Epithelial cell of prostate (primary cell): ENCODE measurements around the gene CTCF.

Source experiments
- DNase-seq: peaks from one replicate; pipeline ENCODE4 v3.0.0-alpha.2; 2011; ENCODE audit warnings: low read depth, low spot score
- H3K27ac ChIP-seq: fragments of 450-650 bp; 2 replicates; pipeline ENCODE4 v1.5.1; 2017; ENCODE audit warnings: mild to moderate bottlenecking

The CTCF gene

DNA sequence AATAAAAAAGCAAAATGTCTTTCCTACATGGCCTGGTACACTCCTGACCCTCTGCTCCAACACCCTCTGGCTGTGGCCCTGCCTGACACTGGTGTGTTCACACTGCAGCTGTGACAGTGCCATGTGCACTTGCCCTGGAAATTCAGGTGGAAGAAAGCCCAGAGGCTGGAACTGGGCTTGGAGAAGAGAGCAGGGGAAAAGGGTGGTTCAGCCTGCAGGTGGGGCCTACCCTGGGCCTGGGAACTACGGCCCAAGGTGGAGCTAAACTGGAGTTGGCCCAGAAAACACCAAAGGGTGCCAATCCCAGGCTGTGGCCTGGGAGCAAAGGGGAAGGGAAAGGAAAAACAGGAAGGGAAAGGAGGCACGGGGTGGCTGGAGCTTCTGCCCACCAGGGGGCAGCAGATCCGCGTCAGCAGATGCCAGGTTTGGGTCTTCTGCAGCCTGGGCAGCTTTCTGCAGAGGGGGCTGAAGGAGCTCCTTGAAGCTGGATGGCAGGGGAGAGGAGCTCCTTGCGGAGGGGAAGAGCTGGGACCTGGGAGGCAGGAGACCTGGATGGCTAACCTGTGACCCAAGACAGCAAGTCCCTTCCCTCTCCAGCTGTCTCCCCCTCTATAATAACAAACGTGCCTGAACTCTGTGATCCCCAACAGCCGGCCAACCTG is 15.4 kb upstream of the CTCF start:
- no peak for DNase-seq
- H3K27ac ChIP-seq = no peak overlapping the region

DNA sequence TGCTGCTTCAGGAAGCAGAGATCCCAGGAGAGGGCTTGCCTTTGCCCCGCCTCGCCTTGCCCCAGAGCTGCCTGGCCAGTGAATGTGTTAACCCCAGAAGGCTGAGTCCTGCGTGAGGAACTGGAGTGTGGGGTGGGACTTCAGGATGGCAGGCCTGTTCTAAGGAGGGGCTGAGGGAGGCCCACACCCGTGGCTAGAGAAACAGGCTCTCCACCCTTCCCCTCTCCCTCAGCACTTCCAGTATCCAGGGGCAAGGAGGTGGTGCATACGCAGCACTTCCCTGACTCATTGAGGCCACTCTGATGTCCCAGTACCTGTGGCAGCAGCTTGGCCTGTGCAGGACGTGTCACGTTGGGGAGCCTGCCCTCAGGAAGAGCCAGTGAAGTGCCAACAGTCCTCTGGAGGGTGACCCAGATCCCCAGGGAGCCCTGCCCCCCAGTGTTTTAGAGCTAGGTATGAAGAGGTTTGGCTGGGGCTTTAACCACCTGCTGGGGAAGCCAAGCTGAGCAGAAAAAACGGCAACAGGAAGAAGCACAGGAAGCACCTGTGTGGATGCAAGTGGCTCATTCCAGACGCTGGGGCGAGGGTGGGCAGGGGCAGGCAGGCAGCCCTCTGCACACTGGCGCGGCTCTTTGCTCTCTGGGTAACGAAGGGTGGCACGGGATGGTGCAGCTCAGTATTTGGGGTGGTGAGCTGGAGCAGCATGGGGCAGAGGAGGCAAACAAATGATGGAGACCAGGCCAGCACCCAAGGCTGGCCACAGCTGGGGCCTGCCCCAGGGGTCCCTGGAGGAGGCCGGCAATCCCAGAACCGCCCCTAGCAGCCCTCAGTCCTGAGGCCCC is 14.7 kb upstream of the CTCF start:
- DNase-seq = no peak
- H3K27ac ChIP-seq = no peak overlapping the region

DNA sequence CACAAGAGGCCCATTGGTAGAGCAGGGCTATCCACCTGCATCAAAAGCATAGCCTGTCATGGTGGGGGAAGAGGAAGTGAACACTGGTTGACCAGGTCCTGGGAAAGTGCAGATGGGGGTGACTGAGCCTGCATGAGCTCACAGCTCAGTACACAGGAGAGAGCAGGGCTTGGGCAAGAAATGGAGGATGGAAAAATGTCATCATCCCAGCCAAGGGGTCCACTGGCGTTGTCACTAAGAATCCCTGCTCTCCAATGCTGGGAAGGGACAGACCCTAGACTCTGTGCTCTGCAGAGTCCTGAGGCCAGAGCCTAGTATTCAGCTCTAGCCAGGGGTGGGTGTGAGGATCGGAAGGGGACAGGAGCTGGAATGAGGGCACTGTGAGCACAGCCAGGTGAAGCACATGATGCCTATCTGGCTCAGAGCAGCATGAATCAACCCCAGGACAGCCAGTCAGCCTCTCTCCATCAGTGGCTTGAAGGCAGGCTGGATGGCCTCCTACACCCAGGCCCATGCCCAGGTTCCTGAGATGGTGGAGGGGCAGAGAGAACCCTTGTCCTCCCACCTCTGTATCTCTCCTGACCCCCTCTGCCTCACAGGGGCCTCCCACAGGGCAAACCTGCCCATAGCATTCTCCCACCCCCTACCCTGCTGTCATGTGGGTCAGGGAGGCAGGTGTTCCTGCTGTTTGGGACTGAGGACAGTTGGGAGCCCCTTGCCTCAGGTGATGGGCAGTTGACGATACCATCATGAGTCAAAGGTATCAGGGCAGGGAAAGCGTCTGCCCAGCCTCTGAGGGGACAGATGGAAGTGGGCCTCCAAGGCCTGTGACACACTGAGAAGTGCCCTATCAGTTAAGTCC is 13.8 kb upstream of the CTCF start:
- no peak for DNase-seq
- no peak overlapping the region for H3K27ac ChIP-seq

DNA sequence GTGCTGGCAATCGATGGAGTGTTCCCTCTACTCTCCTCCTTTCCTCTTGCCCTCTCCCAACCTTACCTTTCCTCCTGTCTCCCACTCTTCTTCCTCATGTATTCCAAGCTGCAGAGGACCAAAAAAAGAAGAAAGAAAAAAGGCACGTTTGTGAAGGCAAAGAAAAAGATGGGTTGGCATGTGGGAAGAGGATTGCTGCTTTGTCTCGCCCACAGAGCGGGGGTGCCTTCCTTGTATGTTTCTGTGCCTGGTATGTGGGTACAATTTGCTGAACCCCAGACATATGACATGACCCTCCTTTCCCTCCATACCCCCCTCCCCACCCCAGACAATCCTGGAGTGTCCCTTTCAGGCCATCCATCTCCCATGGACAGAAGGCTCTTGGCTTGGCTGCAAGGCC is 13.1 kb upstream of the CTCF start:
- no peak for DNase-seq

DNA sequence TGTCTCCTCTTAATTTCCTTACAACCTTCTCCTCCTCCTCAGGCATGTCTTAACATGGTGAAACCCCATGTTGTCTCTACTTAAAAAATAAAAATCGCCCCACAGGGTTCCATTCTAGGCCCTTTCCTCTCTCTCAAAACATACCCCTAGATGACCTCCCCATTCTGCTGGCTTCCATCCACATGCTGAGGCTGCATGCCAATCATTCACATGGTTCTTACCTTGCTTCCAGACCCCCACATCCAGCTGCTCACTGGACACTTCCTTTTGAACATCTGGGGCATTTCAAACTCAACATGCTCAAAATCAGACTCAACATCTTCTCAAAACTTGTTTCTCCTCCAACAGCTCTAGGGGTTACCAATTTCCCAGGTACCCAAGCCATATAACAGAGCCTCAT is 12.4 kb upstream of the CTCF start:
- no peak for DNase-seq
- H3K27ac ChIP-seq = no peak overlapping the region

More for the DNA sequence above, 13.1 kb upstream of the CTCF start:
- no peak overlapping the region for H3K27ac ChIP-seq

DNA sequence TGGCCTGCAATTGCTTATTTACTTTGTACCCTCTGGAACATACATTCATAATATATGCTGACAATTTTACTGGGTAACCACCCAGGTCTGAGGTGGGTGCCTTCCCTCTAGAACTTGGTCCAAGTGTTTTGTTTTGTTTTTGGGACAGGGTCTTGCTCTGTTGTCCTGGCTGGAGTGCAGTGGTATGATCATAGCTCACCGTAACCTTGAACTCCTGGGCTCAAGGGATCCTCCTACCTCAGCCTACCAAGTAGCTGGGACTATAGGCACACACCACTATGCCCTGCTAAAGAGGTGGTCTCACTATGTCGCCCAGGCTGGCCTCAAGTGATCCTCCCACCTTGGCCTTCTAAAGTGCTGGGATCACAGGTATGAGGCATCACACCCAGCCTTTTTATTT is 11.2 kb upstream of the CTCF start:
- no peak overlapping the region for H3K27ac ChIP-seq
- DNase-seq = no peak

DNA sequence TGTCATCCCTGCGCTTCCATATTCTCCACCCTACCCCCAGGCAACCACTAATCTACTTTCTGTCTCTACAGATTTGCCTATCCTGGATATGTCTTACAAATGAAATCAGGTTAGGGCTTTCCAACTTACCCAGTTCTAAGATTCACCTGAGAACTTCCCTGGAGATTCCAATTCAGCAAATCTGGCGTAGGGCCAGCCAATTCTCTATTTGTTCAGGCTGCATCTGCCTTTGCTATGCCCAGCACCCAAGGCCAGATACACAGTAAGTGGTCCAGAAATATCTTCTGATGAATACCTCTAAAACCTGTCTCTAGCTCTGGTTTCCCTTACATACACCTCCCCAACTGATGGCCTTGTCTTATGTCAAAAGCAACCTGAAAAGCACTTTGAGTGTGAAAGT is 10.4 kb upstream of the CTCF start:
- no peak overlapping the region for H3K27ac ChIP-seq
- DNase-seq = no peak

DNA sequence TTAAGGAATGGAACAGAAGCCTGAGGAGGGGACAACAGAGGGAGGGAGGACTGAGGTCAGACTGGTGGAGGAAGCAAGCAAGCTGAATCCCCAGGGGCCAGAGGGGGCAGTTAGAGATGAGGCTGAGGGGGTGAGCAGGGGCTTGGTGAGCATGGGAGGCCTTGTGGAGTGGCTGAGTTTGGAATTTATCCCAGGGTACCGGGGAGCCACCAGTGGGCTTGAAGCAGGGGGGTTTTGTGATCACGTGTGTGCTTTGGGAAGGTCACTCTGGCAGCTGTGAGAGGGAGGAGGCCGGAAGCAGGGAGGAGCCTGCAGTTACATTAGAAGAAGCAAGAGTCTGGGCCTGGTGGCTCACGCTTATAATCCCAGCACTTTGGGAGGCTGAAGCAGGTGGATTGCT is 9.8 kb upstream of the CTCF start:
- DNase-seq = no peak
- no peak overlapping the region for H3K27ac ChIP-seq

DNA sequence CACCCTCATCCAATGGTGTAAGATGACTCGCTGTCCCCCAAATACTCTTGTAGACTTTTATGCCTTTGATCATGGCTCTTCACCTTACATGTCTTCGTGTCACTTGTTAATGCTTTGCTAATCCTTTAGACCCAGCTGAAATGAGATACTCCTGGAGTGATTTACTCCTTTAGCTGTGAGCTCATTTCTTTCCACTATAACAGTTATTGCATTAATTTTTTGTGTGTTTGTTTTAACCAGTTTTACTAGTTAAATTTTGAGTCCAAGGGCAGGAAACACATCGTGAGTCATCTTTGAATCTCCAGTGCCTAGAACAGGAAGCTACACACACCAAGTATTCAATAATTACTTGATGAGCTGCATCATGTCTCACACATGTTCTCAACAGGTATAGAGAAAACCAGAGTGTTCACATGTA is 6.5 kb upstream of the CTCF start:
- no peak for DNase-seq
- H3K27ac ChIP-seq = peak overlapping the region; percentile 77

DNA sequence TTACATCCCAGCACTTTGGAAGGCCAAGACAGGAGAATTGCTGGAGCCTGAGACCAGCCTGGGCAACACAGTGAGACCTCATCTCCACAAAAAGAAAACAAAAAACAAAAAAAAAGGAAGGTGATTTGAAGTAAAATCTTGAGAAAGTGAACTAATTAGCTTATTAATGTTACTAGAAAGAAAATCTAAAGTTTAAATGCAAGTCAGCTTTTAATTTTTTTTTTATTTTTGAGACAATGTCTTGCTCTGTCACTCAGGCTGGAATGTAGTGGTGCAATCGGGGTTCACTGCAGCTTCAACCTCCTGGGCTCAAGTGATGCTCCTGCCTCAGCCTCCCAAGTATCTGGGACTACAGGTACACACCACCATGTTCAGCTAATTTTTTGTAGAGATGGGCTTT is 3.5 kb upstream of the CTCF start:
- H3K27ac ChIP-seq = no peak overlapping the region

DNA sequence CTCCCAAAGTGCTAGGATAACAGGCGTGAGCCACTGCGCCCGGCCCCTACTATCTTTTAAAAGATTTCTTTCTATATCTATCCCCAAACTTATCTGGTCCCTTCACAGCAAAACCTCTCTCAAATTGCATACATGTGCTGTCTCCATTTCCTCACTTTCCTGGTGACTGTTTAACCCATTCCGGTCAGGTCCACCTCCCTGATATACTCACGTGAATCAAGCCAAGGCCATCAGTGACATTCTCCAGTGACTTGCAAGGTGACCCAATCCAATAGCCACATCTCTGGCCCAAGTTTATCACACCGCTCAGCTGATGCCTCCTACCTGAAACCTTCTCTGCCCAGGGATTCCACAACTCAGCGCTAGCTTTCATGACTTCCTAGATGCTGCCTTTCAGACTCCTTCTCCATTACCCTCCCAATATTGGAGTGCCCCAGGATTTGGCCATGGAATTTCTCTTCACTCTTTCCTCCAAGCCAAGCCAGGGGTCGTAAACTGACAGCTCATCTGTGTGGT is 1.4 kb upstream of the CTCF start:
- peak overlapping the region; percentile 97 for H3K27ac ChIP-seq
- DNase-seq = no peak

More for the DNA sequence above, 3.5 kb upstream of the CTCF start:
- DNase-seq = no peak

DNA sequence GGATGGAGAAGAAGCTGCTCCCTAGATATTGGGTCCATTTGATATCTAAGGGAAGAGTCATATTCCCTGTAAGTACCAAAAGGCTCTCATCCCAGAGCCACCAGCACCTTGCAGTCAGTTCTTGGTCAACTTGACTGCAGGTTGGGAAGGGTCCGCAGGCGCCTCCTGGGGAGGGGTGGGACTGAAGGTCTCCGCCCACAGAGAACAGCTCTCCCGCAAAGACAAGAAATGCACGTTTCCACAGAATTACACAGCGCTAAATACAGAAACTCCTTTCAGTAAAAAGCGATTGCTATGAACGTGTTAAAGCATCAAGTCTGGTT is 864 bp upstream of the CTCF start:
- H3K27ac ChIP-seq = peak overlapping the region; percentile 97
- no peak for DNase-seq

DNA sequence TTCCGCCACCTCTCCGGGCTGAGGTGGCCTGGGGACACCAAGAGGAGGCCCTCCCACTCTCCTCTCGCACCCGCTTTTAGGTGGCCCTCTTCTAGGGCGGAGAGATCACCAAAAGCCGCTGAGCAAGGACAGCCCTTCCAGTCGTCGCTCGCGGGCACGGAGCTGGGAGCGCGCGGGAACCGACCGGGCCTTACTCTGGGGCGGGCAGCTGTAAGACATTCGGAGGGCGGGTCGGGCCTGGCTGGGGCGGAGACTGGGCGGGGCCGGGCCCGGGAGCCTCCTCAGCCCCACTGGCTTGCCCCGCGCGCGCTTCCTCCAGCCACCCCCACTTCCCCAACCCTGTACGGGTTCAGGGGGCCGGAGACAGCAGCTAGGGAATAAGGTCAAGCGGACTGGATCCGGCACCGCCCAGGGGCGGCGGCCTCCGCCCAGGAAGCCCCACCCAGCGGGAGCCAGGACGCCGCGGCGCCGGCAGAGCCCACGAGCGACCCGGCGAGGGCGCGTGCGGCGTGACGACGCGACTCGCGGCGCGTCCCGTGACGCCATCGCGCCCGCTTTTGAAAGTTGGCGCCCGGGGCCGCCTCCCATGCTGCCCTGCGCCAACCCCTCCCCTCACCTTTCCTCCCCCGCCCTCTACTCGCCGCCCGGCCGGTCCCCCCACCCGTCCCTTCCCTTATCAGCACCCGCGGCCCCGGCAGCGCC is 351 bp upstream of the CTCF start:
- peak overlapping the region; percentile 97 for H3K27ac ChIP-seq
- DNase-seq = peak; percentile 82

DNA sequence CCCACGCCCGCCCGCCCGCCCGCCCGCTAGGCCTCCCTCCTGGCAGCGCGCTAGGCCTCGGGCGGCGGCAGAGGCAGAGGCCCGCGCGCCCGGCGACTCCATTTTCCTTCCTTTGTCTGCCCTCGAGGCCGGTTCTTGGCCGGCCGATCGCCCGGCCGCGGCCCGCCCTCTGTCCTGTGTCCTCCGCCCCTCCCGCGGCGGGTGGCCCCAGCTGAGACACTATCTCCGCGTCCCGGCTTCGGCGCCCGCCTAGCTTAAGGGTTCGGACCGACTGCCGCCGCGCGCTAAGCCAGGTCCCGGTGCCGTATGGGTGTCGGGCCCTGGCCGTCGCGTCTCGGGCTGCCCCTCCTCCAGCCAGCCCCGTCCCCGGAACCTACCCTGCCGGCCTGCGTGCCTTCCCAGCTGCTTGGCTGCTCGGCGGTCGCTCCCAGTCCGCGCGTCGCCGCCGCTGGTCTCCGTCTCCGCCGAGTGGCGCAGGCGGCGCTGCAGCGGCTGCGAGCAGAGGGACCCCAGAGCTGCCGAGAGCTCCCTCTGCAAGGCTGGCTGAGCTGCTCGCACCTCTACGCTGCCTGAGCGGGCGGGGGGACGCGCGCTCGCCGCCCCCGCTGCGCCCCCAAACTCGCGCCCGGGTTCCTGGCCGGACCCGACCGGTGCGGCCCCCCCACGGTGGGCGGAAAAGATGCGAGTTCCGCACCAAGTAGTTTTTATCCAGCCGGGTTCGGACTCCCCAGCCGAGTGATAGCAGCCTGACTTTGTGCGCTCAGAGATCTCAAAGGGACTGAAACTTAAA is 787 bp downstream of the CTCF start:
- peak overlapping the region; percentile 97 for H3K27ac ChIP-seq
- no peak for DNase-seq

DNA sequence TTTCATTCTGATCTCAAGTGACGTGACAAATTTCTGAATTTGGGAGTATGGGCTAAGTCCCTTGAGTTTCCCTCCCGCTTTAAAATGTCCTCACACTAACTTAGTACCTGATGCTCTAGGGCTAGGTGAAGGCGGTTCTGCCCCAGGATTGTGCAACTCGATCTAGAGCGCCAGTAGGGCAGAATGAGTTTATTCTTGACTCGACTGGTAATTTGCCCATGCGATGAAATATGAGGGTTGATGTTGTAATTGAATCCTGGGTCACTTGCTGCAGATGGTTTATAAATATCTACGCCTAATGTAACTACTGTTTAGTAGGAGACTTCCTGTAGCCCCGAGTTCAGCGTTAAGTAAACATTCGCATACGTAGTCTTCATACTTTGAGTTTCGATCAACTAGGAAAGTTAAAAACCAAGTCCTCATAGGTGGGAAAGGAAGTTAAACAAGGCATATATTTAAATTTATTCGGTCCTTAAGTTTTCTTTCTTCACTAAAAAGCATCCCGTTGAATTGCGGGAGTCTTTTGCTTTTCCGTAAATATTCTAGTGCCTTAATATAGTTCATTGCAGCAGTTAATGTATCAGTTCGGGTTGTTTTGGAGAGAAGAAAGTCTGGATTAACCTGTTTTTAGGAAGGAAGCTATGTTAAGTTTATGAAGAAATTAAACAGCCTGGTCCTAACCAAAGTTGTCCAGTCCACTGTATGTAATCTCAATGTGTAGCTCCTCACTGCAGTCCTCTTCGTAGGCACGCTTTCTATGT is 1.6 kb downstream of the CTCF start:
- H3K27ac ChIP-seq = peak overlapping the region; percentile 97
- no peak for DNase-seq

DNA sequence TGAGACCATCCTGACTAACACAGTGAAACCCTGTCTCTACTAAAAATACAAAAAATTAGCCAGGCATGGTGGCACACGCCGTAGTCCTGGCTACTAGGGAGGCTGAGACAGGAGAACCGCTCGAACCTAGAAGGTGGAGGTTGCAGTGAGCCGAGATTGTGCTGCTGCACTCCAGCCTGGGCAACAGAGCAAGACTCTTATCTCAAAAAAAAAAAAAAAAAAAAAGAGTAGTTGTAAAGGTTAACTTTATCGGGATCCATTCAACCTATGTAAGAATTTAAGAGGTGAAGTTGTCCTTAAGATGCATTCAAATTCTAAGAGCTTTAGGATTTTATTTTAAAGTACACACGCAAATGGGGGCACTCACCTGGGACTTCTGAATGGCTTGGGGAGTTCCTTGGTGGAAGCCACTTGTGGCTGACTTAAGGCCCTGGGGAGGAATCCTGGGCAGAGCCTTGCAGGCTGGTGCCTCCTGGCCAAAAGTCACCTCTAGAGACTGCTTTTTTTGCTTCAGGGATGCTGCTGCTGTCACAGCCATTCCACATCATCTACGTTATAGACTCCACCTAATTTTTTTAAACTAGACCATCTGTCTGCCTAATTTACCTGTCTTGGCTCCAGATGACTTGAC is 3.3 kb downstream of the CTCF start:
- no peak for DNase-seq
- H3K27ac ChIP-seq = no peak overlapping the region

DNA sequence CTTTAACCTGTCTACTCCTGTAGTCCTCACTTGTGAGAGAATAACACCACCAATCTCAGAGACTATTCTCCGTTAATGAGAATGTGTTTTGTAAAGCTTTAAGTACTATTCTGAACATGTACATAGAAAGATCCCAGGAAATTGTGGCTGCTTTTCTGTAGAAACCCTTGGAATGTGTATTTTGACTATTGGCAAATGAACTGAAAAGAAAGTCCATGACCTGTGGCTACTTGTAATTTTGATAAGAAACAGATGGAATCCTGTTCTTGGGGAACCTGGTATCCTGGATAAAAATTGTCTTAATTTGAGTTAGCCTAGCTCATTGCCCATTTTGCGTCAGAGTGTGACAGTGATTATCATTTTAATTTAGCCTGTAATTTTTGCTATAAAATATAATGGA is 9.1 kb downstream of the CTCF start:
- no peak for DNase-seq
- H3K27ac ChIP-seq = no peak overlapping the region

DNA sequence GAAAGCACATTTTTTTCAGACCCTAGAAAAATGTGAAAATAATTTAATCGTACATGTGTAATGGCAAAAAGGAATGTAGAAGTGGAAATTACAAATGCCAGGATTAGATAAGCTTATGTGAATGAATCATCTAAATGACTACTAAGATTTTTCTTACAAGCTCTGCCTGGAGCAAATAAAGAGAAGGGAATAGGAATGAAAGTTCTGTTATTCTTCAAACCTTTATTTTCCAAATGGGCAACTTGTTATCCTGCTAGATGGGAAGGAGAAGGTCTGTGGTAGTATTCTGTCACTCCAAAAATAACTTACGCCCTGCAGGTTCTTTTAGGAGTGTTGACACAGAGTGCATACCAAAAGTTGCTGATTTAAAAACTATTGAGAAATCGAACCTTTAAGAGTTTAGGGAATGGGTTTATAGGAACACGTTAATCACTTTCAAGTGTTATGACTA is 9.7 kb downstream of the CTCF start:
- no peak for DNase-seq
- H3K27ac ChIP-seq = no peak overlapping the region
